HepG2 (cell line): ENCODE measurements around the gene SDC1. TPM values are rescaled to one million over a fixed set of nuclear protein-coding genes. Genes with fewer than 3 reads are reported as not detected.

ENCODE experiments used
- ADNP ChIP-seq: sonication (generic); formaldehyde crosslinking; IDR thresholded peaks from 2 replicates; pipeline ENCODE4 v1.4.0; 2020; ENCODE audit warnings: missing genetic modification reagents
- AGO2 ChIP-seq: fragments of 200-400 bp; formaldehyde crosslinking; optimal IDR thresholded peaks from 2 replicates; pipeline ENCODE3; 2017; ENCODE audit warnings: mild to moderate bottlenecking, low read depth, low read length, moderate library complexity
- HNRNPLL ChIP-seq: fragments of 200-400 bp; formaldehyde crosslinking; IDR thresholded peaks from 2 replicates; pipeline ENCODE4 v1.6.1; 2017; ENCODE audit warnings: mild to moderate bottlenecking, low read depth, low read length; ENCODE audit not compliant: poor library complexity, severe bottlenecking
- HOXA3 ChIP-seq: sonication (generic); formaldehyde crosslinking; IDR thresholded peaks from 2 replicates; pipeline ENCODE4 v1.5.0; 2020; ENCODE audit warnings: missing genetic modification reagents
- KLF12 ChIP-seq: sonication (generic); formaldehyde crosslinking; IDR thresholded peaks from 2 replicates; pipeline ENCODE4 v1.4.0; 2020; ENCODE audit warnings: missing genetic modification reagents, borderline replicate concordance
- NFRKB ChIP-seq: fragments of 450-650 bp; IDR thresholded peaks from 2 replicates; pipeline ENCODE4 v1.6.1; 2017
- NONO ChIP-seq, 2 experiments: fragments of 450-650 bp in 1 of 2; sonication (generic) in 1 of 2; formaldehyde crosslinking in 1 of 2; IDR thresholded peaks in 1 of 2; conservative IDR thresholded peaks in 1 of 2; 2 replicates each; pipeline versions ENCODE4 v1.6.1 to v1.8.0; 2017 to 2022; ENCODE audit warnings: mild to moderate bottlenecking in 1 of 2, missing genetic modification reagents in 1 of 2, moderate library complexity in 1 of 2
- PHF21A ChIP-seq: sonication (generic); formaldehyde crosslinking; IDR thresholded peaks from 2 replicates; pipeline ENCODE4 v1.5.0; 2020; ENCODE audit warnings: mild to moderate bottlenecking, missing genetic modification reagents
- REST ChIP-seq, 2 experiments: IDR thresholded peaks; 2 replicates each; pipeline ENCODE4 v1.6.1; 2011 to 2012; ENCODE audit warnings: low read length in 2 of 2, borderline replicate concordance in 1 of 2, low read depth in 1 of 2, mild to moderate bottlenecking in 1 of 2, moderate library complexity in 1 of 2
- RFX5 ChIP-seq: IDR thresholded peaks from 2 replicates; pipeline ENCODE4 v1.6.1; 2011; ENCODE audit warnings: low read depth, low read length, improper control_type of control experiment
- SRF ChIP-seq: IDR thresholded peaks from 2 replicates; pipeline ENCODE4 v1.6.1; 2011; ENCODE audit warnings: mild to moderate bottlenecking, low read depth, low read length, moderate library complexity
- SRSF1 ChIP-seq: fragments of 200-400 bp; formaldehyde crosslinking; optimal IDR thresholded peaks from 2 replicates; pipeline ENCODE3; 2017; ENCODE audit warnings: mild to moderate bottlenecking, low read depth, low read length, moderate library complexity
- XRCC5 ChIP-seq: fragments of 200-400 bp; formaldehyde crosslinking; optimal IDR thresholded peaks from 2 replicates; pipeline ENCODE3; 2017; ENCODE audit warnings: mild to moderate bottlenecking, low read length
- YY1 ChIP-seq: IDR thresholded peaks from 2 replicates; pipeline ENCODE4 v1.6.1; 2011; ENCODE audit warnings: low read length, low read depth, moderate library complexity, mild to moderate bottlenecking; ENCODE audit not compliant: insufficient read depth, insufficient replicate concordance
- ZNF256 ChIP-seq: sonication (generic); formaldehyde crosslinking; conservative IDR thresholded peaks from 2 replicates; pipeline ENCODE4 v1.4.0; 2020; ENCODE audit warnings: missing genetic modification reagents
- polyA plus RNA-seq, 8 experiments: library from polyadenylated mRNA; depleted of rRNA in 3 of 8; stranded (reverse) in 7 of 8; unstranded in 1 of 8; fragments of >200 nt; fragmentation: Illumina TruSeq in 4 of 8; extraction: Trizol in 4 of 8; gene quantifications; 2 replicates each; pipeline versions ENCODE4 v1.2.1 to v1.2.3, GENCODE V29; 2011 to 2016; ENCODE audit warnings: low read depth in 4 of 8, missing spikeins in 1 of 8, mixed read lengths in 1 of 8; ENCODE audit not compliant: insufficient read depth in 1 of 8
- total RNA-seq, 5 experiments: library from RNA; depleted of rRNA; stranded (reverse); fragments of >200 nt; fragmentation: Illumina TruSeq; extraction: Trizol; gene quantifications; 2 replicates each; pipeline ENCODE4 v1.2.3, GENCODE V29; 2016; ENCODE audit warnings: low read depth in 1 of 5
- TF ChIP-seq, protein P1 (sequence below): sonication (generic); formaldehyde crosslinking; IDR thresholded peaks from 2 replicates; pipeline ENCODE4 v1.9.0; 2022; ENCODE audit warnings: missing genetic modification reagents, mild to moderate bottlenecking, borderline replicate concordance
- TF ChIP-seq, protein P2 (sequence below): sonication (generic); formaldehyde crosslinking; IDR thresholded peaks from 2 replicates; pipeline ENCODE4 v1.9.0; 2021; ENCODE audit warnings: missing genetic modification reagents, borderline replicate concordance

Gene SDC1
- total and polyA plus RNA-seq, 2 of the 13 experiments (the other 11 are each of a cell fraction or from before 2014, with no cell fraction given): 108 to 119 TPM

DNA sequence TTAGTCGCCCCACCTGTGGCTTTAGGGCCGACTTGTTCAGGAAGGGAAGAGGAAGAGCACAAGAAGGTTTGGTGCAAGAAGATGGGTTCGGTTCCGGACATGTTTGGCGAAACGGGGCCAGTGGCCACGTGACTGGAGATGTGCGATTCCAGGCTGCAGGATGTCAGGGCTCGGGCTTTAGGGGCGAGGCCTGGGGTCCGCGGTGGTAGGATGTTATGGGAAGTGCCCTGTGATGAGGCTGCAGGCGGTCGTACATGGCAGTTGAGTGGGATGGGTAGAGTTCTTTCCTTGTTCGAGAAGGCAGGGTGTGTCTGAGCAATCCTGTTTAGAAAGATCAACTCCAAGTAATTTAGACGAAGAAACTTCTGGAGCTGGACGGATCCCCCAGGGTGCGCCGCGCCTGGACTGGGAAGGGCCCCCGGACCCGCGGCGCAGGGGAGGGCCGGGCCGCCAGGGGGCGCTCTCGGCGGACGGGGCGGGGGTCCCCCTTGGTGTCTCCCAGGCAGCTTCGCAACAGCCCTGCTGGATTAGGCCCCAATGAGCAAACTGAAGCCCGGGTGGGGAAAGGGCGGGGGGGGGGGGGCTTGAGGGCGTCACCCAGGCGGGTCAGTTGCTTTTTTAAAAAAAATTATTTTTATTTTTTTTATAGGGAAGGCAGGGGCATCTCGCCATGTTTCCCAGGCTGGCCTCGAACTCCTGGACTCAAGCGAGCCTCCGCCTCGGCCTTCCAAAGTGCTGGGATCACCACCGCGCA lies 17.2 kb upstream of the SDC1 start (continued):
- TF ChIP-seq NONO (IDR thresholded peaks at IDR 0.05): no peak
- TF ChIP-seq NONO (CRISPR knock-in tag; conservative IDR thresholded peaks at IDR 0.05): no peak
- peak; percentile 18 for TF ChIP-seq HNRNPLL
- no peak for TF ChIP-seq KLF12 (CRISPR knock-in tag)
- TF ChIP-seq XRCC5: peak; percentile 39
- no peak for TF ChIP-seq NFRKB
- TF ChIP-seq PHF21A (CRISPR knock-in tag): no peak
- TF ChIP-seq, protein P1, sequence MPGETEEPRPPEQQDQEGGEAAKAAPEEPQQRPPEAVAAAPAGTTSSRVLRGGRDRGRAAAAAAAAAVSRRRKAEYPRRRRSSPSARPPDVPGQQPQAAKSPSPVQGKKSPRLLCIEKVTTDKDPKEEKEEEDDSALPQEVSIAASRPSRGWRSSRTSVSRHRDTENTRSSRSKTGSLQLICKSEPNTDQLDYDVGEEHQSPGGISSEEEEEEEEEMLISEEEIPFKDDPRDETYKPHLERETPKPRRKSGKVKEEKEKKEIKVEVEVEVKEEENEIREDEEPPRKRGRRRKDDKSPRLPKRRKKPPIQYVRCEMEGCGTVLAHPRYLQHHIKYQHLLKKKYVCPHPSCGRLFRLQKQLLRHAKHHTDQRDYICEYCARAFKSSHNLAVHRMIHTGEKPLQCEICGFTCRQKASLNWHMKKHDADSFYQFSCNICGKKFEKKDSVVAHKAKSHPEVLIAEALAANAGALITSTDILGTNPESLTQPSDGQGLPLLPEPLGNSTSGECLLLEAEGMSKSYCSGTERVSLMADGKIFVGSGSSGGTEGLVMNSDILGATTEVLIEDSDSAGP (CRISPR knock-in tag): 0 out of 2 replicates have a peak, but pooled peaks have one; percentile 6
- TF ChIP-seq HOXA3: peak; percentile 67; the same call in 1 of the 2 replicates
- peak; percentile 12 for TF ChIP-seq SRSF1
- TF ChIP-seq RFX5: no peak
- TF ChIP-seq REST (IDR thresholded peaks at IDR 0.05; ENCODE audit: borderline replicate concordance in 1 of 2, low read depth in 1 of 2, low read length in 2 of 2): no peak
- no peak for TF ChIP-seq SRF
- TF ChIP-seq ADNP (CRISPR knock-in tag): 0 out of 2 replicates have a peak, but pooled peaks have one; percentile 13
- peak; percentile 21 for TF ChIP-seq YY1
- no peak for TF ChIP-seq ZNF256 (CRISPR knock-in tag)
- TF ChIP-seq, protein P2, sequence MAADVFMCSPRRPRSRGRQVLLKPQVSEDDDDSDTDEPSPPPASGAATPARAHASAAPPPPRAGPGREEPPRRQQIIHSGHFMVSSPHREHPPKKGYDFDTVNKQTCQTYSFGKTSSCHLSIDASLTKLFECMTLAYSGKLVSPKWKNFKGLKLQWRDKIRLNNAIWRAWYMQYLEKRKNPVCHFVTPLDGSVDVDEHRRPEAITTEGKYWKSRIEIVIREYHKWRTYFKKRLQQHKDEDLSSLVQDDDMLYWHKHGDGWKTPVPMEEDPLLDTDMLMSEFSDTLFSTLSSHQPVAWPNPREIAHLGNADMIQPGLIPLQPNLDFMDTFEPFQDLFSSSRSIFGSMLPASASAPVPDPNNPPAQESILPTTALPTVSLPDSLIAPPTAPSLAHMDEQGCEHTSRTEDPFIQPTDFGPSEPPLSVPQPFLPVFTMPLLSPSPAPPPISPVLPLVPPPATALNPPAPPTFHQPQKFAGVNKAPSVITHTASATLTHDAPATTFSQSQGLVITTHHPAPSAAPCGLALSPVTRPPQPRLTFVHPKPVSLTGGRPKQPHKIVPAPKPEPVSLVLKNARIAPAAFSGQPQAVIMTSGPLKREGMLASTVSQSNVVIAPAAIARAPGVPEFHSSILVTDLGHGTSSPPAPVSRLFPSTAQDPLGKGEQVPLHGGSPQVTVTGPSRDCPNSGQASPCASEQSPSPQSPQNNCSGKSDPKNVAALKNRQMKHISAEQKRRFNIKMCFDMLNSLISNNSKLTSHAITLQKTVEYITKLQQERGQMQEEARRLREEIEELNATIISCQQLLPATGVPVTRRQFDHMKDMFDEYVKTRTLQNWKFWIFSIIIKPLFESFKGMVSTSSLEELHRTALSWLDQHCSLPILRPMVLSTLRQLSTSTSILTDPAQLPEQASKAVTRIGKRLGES: no peak
- TF ChIP-seq AGO2: peak; percentile 69
